Activated naive CD8-positive, alpha-beta T cell treated with anti-CD3 and anti-CD28 coated beads, Interleukin-2, amount 10 ng/mL, durations not matched to agents 7 days and 5 days (primary cell): ENCODE data around the gene VDAC1. TPM values are rescaled to one million over a fixed set of nuclear protein-coding genes. Genes with fewer than 3 reads are reported as not detected.
"Not testable (repeated sequence)": the region's sequence is repeated elsewhere in the genome, so short reads cannot be mapped to it uniquely, and the experiment has no call there.

ENCODE experiments used
- ATAC-seq: fragments of 150-1000 bp; cut with Tn5 transposase; one replicate; pipeline ENCODE4 v1.10.0; 2021; ENCODE audit warnings: low read depth, moderate library complexity
- POLR2A ChIA-PET: fragments of 350-600 bp; sonication (Branson Sonifier 250); formaldehyde crosslinking; loops from one replicate; lab custom pipeline; 2021; ENCODE audit warnings: antibody characterized with exemption; lab: Charles Lee
- DNase-seq: peaks from one replicate; pipeline ENCODE4 v3.0.0; 2021
- H3K27ac Mint-ChIP-seq: one replicate; pipeline ENCODE4 v1.8.0; 2022; ENCODE audit warnings: mild to moderate bottlenecking, mixed read lengths
- H3K27me3 Mint-ChIP-seq: one replicate; pipeline ENCODE4 v1.8.0; 2022; ENCODE audit warnings: mild to moderate bottlenecking, moderate library complexity, mixed read lengths
- H3K36me3 Mint-ChIP-seq: one replicate; pipeline ENCODE4 v1.8.0; 2021; ENCODE audit warnings: mild to moderate bottlenecking, mixed read lengths
- H3K4me1 Mint-ChIP-seq: one replicate; pipeline ENCODE4 v1.8.0; 2021; ENCODE audit warnings: mixed read lengths
- H3K4me3 Mint-ChIP-seq: one replicate; pipeline ENCODE4 v1.8.0; 2022; ENCODE audit warnings: mild to moderate bottlenecking, moderate library complexity, mixed read lengths
- H3K9me3 Mint-ChIP-seq: one replicate; pipeline ENCODE4 v1.8.0; 2021; ENCODE audit warnings: mixed read lengths
- total RNA-seq, 2 experiments: library from RNA; stranded (reverse); gene quantifications; one replicate each; pipeline ENCODE4 v1.2.3, GENCODE V29; 2021

The VDAC1 gene
- total RNA-seq, 2 experiments from 2014 or later, result 194 to 199 TPM

DNA sequence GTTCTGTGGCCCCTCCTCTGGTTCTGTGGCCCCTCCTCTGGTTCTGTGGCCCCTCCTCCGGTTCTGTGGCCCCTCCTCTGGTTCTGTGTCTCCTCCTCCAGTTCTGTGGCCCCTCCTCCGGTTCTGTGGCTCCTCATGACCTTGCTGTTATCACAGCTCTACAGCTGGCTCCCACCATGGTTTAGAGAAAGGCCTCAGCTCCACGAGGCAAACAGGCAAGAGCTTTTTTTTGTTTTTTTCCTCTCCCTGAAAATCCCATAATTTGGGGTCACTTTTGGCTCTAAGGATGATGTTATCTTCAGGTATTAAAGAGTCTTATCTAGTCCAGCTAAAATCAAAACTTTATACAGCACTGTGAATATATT lies 68.1 kb downstream of the VDAC1 start:
- no peak for DNase-seq
- POLR2A ChIA-PET, result interaction anchor here (0.7 kb wide), 1 partner anchor 187 kb away, joined by 3 read pairs; no protein-coding TSS in a partner anchor
- peak overlapping the region; percentile 19 for H3K27ac Mint-ChIP-seq
- no peak overlapping the region for H3K4me3 Mint-ChIP-seq
- ATAC-seq, result no peak
- H3K27me3 Mint-ChIP-seq, result no peaks in the 10 kb centered on the region
- no peaks in the 10 kb centered on the region for H3K36me3 Mint-ChIP-seq
- H3K4me1 Mint-ChIP-seq, result peaks cover 8% of the 10 kb centered on the region
- H3K9me3 Mint-ChIP-seq, result no peaks in the 10 kb centered on the region

DNA sequence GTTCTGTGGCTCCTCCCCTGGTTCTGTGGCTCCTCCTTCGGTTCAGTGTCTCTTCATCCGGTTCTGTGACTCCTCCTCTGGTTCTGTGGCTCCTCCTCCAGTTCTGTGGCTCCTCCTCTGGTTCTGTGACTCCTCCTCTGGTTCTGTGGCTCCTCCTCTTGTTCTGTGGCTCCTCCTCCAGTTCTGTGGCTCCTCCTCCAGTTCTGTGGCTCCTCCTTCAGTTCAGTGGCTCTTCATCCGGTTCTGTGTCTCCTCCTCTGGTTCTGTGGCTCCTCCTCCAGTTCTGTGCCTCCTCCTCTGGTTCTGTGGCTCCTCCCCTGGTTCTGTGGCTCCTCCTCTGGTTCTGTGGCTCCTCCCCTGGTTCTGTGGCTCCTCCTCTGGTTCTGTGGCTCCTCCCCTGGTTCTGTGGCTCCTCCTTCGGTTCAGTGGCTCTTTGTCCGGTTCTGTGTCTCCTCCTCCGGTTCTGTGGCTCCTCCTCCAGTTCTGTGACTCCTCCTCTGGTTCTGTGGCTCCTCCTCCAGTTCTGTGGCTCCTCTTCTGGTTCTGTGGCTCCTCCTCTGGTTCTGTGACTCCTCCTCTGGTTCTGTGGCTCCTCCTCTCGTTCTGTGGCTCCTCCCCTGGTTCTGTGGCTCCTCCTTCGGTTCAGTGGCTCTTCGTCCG lies 68.7 kb downstream of the VDAC1 start:
- H3K36me3 Mint-ChIP-seq, H3K27me3 Mint-ChIP-seq, ATAC-seq, H3K4me1 Mint-ChIP-seq, H3K9me3 Mint-ChIP-seq, H3K4me3 Mint-ChIP-seq, H3K27ac Mint-ChIP-seq, DNase-seq: not testable (repeated sequence)
- POLR2A ChIA-PET, result interaction anchor here (0.7 kb wide), 1 partner anchor 186 kb away, joined by 3 read pairs; no protein-coding TSS in a partner anchor

- DNase-seq (no peak), ATAC-seq (no peak)
- H3K9me3 Mint-ChIP-seq, result no peaks in the 10 kb centered on the region
- no peak overlapping the region for H3K4me3 Mint-ChIP-seq
- H3K36me3 Mint-ChIP-seq, result no peaks in the 10 kb centered on the region
- H3K4me1 Mint-ChIP-seq, result peaks cover 12% of the 10 kb centered on the region
- POLR2A ChIA-PET, result interaction anchor here (1.5 kb wide), 1 partner anchor 17 kb away, joined by 3 read pairs; no protein-coding TSS in a partner anchor
- H3K27me3 Mint-ChIP-seq, result no peaks in the 10 kb centered on the region
- H3K27ac Mint-ChIP-seq, result no peak overlapping the region
Observed at GRCh38 chr5:133935667-133935940, 69.2 kb downstream of the VDAC1 start.

DNA sequence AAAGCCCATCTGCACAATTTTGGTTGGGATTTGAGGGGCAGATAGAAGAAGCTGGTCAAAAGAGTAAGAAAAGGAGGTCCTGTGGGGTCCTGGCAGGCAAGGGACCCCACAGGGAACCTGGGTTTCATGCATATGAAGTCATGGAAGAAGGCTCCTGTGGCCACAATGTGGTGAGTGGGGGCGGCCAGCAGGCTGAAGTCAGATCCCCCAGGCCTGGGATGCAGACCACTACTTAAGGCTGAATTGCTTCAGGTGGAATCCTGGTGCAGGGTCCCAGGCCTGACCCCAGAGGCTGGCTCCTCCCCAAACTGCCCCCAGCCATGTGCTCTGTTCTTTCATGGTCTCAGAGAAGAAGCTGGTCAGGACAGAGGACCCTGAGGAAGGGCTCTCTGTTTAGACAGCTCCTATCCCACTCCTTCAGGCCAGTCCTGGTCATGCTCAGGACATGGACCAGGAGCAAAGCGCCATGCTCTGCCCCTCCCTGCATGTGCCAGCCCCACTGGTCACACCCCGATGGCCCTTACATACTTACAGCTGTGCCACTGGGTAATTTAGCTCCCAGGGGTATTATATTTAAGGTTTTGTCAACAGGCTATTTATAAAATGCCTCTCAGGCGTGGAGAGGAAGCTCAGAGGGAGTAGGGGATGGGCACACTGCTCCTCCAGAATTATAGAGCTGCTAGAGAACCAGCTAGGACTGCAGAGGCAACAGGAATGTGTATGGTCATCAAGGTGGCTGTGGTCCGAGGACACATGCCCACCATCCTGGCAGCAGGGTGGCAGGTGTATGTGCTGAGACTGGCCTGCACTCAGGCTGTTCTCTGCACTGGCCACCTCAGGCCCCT lies 69.7 kb downstream of the VDAC1 start:
- ATAC-seq (no peak), DNase-seq (no peak)
- no peaks in the 10 kb centered on the region for H3K27me3 Mint-ChIP-seq
- H3K9me3 Mint-ChIP-seq, result no peaks in the 10 kb centered on the region
- no peaks in the 10 kb centered on the region for H3K36me3 Mint-ChIP-seq
- no peak overlapping the region for H3K4me3 Mint-ChIP-seq
- POLR2A ChIA-PET, result interaction anchor here (1.5 kb wide), 1 partner anchor 18 kb away, joined by 3 read pairs; no protein-coding TSS in a partner anchor
- H3K27ac Mint-ChIP-seq, result no peak overlapping the region
- H3K4me1 Mint-ChIP-seq, result peaks cover 14% of the 10 kb centered on the region

- Mint-ChIP-seq H3K27me3 (no peaks in the 10 kb centered on the region), H3K9me3 (no peaks in the 10 kb centered on the region), H3K27ac (no peak overlapping the region), H3K4me1 (peaks cover 11% of the 10 kb centered on the region), H3K4me3 (no peak overlapping the region), H3K36me3 (no peaks in the 10 kb centered on the region)
- POLR2A ChIA-PET, result interaction anchor here (1.5 kb wide), 1 partner anchor 19 kb away, joined by 3 read pairs; no protein-coding TSS in a partner anchor
- ATAC-seq, result no peak
- no peak for DNase-seq
Observed at GRCh38 chr5:133934311-133934710, 70.5 kb downstream of the VDAC1 start.

DNA sequence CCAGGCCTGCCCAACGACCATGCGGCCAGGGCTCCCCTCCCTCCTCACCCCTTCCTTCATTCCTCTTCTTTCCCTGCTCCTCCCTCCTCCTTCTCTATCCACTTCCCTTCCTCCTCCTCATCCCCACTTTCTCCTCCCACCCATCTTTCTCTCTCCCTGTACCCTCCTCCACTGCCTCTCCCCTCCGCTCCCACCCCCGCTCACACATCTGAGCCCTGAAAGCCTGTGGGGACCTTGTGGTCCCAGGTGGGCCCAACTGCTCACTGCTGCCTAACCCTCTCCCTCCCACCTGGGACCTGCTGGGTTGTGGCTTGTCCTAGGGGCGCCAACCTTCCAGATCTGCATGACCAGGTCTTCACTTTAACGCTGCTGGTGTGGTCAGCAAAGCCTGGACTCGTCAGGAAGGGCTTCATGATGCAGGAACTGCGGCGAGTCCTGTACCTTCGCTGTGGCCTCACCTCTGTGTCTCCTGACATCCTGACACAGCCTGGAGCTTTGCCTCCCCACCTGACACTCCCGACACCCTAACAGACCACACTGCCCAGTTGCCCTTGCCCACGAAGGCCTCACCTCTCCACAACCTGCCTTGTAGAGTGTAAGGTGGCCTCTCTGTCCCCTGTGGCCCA lies 71.0 kb downstream of the VDAC1 start:
- no peak for ATAC-seq
- no peaks in the 10 kb centered on the region for H3K27me3 Mint-ChIP-seq
- POLR2A ChIA-PET, result no interaction called here
- H3K4me1 Mint-ChIP-seq, result peaks cover 11% of the 10 kb centered on the region
- no peaks in the 10 kb centered on the region for H3K9me3 Mint-ChIP-seq
- DNase-seq, result no peak
- H3K4me3 Mint-ChIP-seq, result no peak overlapping the region
- H3K27ac Mint-ChIP-seq, result peak overlapping the region; percentile 51
- H3K36me3 Mint-ChIP-seq, result no peaks in the 10 kb centered on the region

DNA sequence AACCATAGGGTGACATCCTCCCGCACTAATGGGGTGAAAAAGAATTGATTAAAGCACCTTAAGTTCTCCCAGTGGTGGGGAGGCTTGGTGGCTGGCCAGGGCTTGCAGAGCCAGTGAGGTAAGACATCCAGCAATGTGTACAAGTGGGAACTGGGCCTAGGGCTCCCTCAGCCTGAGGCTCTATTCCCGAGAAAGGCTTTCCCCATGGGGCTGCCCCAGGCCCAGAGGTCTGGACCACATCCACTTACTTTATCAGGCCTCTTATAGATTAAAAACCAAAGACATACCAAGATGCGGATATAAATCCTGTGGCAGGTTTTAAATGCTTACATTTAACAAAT lies 71.6 kb downstream of the VDAC1 start:
- Mint-ChIP-seq H3K27ac (no peak overlapping the region), H3K4me1 (peaks cover 11% of the 10 kb centered on the region), H3K27me3 (no peaks in the 10 kb centered on the region), H3K9me3 (no peaks in the 10 kb centered on the region), H3K36me3 (no peaks in the 10 kb centered on the region), H3K4me3 (no peak overlapping the region)
- POLR2A ChIA-PET, result no interaction called here
- no peak for DNase-seq
- no peak for ATAC-seq

DNA sequence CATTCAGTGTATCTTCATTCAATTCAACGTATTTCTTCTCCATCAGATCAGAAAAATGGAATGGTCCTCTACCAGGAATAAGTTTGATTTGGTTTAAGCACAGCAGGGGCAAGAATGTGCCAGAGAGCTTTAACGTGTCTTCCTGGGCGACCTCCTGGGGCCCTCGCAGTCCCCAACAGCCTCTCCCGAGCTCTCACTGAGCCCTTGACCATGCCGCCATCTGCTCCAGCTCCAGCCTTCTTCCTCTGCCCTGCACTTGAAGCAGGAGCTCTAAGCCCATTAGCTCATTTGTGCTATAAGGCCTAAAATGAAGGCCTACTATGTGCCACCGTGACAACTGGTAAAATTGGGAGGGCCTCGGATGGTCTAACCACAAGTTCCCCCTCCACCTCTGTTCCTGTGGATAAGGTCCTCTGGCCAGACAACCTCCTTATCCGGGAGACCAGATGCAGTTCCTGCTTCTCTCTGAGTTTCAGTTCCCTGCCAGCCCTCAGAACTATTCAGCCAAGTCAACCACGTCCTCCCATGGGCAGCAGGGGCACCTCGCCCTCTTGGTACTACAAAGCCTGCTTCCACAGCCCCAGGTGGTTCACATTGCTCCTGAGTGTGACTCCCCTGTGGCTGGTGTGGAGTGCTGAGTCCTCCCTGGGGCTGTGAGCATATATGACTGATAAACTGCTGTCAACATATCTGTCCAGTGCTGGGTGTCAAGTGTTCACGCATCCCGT lies 72.2 kb downstream of the VDAC1 start:
- ATAC-seq (no peak), DNase-seq (no peak)
- Mint-ChIP-seq H3K27ac (no peak overlapping the region), H3K36me3 (no peaks in the 10 kb centered on the region), H3K4me3 (no peak overlapping the region), H3K27me3 (no peaks in the 10 kb centered on the region), H3K4me1 (peaks cover 11% of the 10 kb centered on the region), H3K9me3 (no peaks in the 10 kb centered on the region)
- POLR2A ChIA-PET, result no interaction called here

DNA sequence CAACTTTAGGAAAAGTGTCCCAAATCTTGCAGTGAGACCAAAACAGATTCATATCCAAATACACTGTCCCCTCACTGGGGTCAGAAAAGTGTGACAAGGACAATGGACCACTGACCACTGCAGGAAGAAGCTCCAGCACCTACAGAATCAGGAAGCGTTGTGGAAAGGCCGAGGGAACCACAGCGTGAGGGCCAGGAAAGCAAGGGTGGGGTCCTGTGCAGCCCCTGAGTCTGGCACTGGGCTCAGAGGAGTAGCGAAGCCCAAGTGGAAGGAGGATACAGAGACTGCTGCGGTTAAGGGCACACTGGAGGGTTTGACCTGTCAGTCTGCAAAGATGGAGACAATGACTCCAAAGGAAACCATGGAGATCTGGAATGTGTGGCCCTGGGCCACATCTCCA lies 73.2 kb downstream of the VDAC1 start:
- H3K4me1 Mint-ChIP-seq, result peaks cover 11% of the 10 kb centered on the region
- H3K27me3 Mint-ChIP-seq, result no peaks in the 10 kb centered on the region
- POLR2A ChIA-PET, result no interaction called here
- no peak for DNase-seq
- no peaks in the 10 kb centered on the region for H3K9me3 Mint-ChIP-seq
- no peaks in the 10 kb centered on the region for H3K36me3 Mint-ChIP-seq
- no peak overlapping the region for H3K4me3 Mint-ChIP-seq
- no peak for ATAC-seq
- H3K27ac Mint-ChIP-seq, result peak overlapping the region; percentile 50

- POLR2A ChIA-PET, result interaction anchor here (1.4 kb wide), 1 partner anchor 16 kb away, joined by 6 read pairs; no protein-coding TSS in a partner anchor
- Mint-ChIP-seq H3K4me1 (peaks cover 11% of the 10 kb centered on the region), H3K4me3 (peak overlapping the region; percentile 79), H3K9me3 (no peaks in the 10 kb centered on the region), H3K36me3 (no peaks in the 10 kb centered on the region), H3K27me3 (no peaks in the 10 kb centered on the region), H3K27ac (peak overlapping the region; percentile 93)
- no peak for ATAC-seq
- DNase-seq, result no peak
Observed at GRCh38 chr5:133930813-133931090, 74.0 kb downstream of the VDAC1 start.

DNA sequence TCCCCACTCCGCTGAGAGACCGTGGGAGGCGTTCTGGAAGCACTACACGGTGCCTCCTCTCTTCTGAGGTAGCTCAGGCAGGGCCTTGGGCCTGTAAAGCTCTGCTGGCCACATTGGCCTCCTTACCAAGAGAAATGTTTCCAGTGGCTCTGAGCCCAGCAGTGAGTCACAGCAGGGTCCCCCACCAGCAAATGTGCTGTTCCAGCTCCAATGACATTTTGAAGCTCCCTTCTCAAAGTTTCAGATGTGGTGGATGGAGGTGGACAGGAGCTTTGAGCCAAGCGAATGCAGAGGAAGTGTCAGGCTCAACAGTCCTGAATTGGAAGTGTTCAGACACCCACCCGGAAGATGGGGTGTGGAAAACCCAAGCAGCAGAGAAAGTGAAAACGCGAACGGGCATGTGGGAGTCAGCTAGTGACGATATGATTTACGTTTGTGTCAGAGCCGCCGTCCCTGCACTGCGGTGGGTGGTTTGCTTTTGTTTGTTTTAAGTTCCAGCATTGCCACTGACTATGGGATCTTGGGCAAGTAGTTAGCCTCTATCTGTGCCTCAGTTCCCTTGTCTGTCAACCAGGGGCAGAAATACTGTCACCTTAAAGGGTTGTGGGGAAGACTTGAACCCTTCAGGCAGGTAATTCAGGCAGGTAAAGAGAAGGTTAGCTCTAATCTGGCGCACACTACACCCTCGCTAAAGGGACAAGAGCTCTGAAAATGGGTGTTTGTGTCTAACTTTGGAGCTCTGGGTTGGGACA lies 74.5 kb downstream of the VDAC1 start:
- H3K27ac Mint-ChIP-seq, result peak overlapping the region; percentile 93
- H3K9me3 Mint-ChIP-seq, result no peaks in the 10 kb centered on the region
- peak; percentile 56 for DNase-seq
- H3K36me3 Mint-ChIP-seq, result no peaks in the 10 kb centered on the region
- POLR2A ChIA-PET, result interaction anchor here (0.8 to 1.4 kb wide), 2 partner anchors 17 to 32 kb away, joined by 4 to 6 read pairs; no protein-coding TSS in a partner anchor
- H3K4me1 Mint-ChIP-seq, result peaks cover 11% of the 10 kb centered on the region
- peak; percentile 78 for ATAC-seq
- peak overlapping the region; percentile 79 for H3K4me3 Mint-ChIP-seq
- no peaks in the 10 kb centered on the region for H3K27me3 Mint-ChIP-seq

DNA sequence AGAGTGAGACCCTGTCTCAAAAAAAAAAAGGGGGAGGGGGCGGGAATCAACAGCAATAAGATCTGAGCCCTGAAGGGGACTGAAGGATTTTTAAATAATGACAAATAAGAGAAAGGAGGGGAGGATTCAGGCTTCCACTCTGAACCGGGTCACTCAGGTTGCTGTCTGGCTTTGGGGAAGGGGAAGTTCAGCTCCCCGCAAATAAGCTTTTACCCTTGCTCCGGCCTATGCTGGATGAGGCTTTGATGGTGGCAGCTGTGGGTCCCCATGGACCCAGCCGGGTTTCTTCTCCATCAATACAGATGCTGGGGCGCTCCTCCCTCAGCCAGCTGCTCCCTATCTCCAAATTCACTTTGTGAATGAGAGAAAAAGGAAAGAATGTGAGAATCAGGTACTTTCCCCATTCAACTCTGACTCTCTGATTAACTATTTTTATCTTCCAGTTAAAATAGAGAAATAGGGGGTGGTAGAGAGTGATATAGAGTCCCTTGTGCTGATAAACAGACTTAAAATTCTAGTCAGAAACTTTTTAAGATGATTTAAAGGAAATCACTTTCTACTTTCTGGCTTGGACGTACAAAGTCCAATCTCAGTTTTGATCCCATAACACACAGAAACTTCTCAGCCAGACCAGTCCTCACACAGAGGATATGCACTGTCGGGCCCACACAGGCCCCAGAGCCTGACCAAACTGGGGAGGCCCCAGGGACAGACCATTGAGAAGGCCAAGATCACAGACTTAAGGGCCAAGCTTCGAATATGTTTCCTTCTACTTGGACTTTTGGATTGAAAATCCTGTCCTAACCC lies 76.0 kb downstream of the VDAC1 start:
- Mint-ChIP-seq H3K36me3 (no peaks in the 10 kb centered on the region), H3K4me1 (peaks cover 10% of the 10 kb centered on the region), H3K9me3 (no peaks in the 10 kb centered on the region), H3K4me3 (no peak overlapping the region), H3K27ac (peak overlapping the region; percentile 52), H3K27me3 (peaks cover 3% of the 10 kb centered on the region)
- POLR2A ChIA-PET, result no interaction called here
- no peak for DNase-seq
- ATAC-seq, result no peak
